ENCODE results near the gene PRSS48. TPM values are rescaled to one million over a fixed set of nuclear protein-coding genes. Genes with fewer than 3 reads are reported as not detected.

The PRSS48 gene
- polyA plus RNA-seq, 1 experiment, result not detected

DNA sequence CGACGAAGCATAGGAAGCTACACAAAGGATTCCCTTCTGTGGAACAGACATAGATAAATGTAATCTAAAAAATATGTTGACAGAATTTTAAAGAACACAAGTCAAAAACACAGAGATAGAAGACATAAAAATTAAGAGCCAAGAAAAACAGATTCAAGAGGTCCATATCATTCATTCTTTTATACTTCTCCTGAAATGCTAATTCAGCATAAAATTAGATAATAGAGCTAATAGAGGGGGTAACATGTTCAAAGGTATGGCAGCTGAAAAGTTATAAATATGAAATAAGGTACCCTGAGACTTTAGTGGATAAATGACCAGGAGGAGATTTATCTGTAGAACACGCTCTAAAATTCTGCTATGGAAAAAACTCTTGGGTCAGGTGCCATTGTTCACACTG is 37.4 kb upstream of the PRSS48 start:
- Histone ChIP-seq H3K9me3 (ENCODE audit: control insufficient read depth, insufficient read depth, low read length) (peaks cover 5% of the 10 kb centered on the region; the same call in 1 of the 2 replicates), H3K27ac (ENCODE audit: low read depth, low read length) (no peak overlapping the region), H3K27me3 (ENCODE audit: control insufficient read depth, insufficient read depth, low read length) (no peaks in the 10 kb centered on the region), H3K4me3 (ENCODE audit: low read depth, low read length) (no peak overlapping the region)
- POLR2A ChIA-PET, result interaction anchor here (0.5 kb wide), 1 partner anchor 9 kb away, joined by 5 read pairs; no protein-coding TSS in a partner anchor
- CTCF ChIA-PET, result interaction anchor here (1.0 kb wide), 1 partner anchor 37 kb away, joined by 4 read pairs; the partner anchor contains the start of gene PRSS48
- TF ChIP-seq, protein P1, sequence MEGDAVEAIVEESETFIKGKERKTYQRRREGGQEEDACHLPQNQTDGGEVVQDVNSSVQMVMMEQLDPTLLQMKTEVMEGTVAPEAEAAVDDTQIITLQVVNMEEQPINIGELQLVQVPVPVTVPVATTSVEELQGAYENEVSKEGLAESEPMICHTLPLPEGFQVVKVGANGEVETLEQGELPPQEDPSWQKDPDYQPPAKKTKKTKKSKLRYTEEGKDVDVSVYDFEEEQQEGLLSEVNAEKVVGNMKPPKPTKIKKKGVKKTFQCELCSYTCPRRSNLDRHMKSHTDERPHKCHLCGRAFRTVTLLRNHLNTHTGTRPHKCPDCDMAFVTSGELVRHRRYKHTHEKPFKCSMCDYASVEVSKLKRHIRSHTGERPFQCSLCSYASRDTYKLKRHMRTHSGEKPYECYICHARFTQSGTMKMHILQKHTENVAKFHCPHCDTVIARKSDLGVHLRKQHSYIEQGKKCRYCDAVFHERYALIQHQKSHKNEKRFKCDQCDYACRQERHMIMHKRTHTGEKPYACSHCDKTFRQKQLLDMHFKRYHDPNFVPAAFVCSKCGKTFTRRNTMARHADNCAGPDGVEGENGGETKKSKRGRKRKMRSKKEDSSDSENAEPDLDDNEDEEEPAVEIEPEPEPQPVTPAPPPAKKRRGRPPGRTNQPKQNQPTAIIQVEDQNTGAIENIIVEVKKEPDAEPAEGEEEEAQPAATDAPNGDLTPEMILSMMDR (IDR thresholded peaks at IDR 0.05; ENCODE audit: low read depth, low read length), result no peak
- DNase-seq (ENCODE audit: low read depth, low spot score), result no peak

DNA sequence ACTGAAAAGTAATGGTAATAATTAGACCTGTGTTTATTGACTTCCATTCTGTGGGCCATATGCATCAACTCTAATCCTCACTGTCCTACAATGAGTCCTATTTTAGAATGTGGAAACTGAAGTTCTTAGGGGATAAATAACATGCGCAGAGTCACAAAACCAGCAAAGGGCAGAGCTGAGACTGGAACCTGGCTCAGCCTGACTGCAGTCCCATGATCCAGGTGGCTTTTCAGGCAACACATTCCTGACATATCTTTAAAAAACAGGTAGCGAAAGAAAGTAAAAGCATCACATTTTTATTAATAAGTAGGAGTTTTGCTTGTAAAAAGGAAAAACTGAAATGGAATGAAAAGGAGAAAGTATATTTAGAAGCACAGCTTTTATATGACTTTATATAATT is 34.7 kb upstream of the PRSS48 start:
- H3K9me3 ChIP-seq (ENCODE audit: control insufficient read depth, insufficient read depth, low read length), result no peaks in the 10 kb centered on the region
- TF ChIP-seq, protein P1 (IDR thresholded peaks at IDR 0.05; ENCODE audit: low read depth, low read length), result no peak
- H3K27me3 ChIP-seq (ENCODE audit: control insufficient read depth, insufficient read depth, low read length), result no peaks in the 10 kb centered on the region
- POLR2A ChIA-PET, result no interaction called here
- CTCF ChIA-PET, result no interaction called here
- H3K27ac ChIP-seq (ENCODE audit: low read depth, low read length), result no peak overlapping the region
- no peak for DNase-seq (ENCODE audit: low read depth, low spot score)
- no peak overlapping the region for H3K4me3 ChIP-seq (ENCODE audit: low read depth, low read length)

DNA sequence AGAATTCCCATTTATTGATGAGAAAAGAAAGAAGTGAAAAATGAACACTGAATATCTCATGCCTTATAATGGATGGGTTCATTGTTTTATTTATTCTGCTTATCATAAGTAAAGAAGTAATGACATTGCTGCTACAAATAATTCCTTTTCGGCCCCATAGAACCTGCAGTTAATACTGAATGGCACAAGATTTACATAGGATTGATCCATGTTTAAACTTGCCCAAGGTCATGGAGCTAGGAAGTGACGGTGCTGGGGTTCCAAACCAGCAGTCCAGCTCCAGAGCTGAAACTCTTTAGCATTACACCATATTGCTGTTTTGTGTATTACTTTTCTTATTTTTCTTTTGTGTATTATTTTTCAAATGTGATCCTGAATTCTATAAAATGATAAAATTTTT is 30.2 kb upstream of the PRSS48 start:
- no peaks in the 10 kb centered on the region for H3K27me3 ChIP-seq (ENCODE audit: control insufficient read depth, insufficient read depth, low read length)
- no peak overlapping the region for H3K4me3 ChIP-seq (ENCODE audit: low read depth, low read length)
- no peak overlapping the region for H3K27ac ChIP-seq (ENCODE audit: low read depth, low read length)
- DNase-seq (ENCODE audit: low read depth, low spot score), result no peak
- H3K9me3 ChIP-seq (ENCODE audit: control insufficient read depth, insufficient read depth, low read length), result no peaks in the 10 kb centered on the region
- CTCF ChIA-PET, result interaction anchor here (1.0 kb wide), 1 partner anchor 129 kb away, joined by 3 read pairs; no protein-coding TSS in a partner anchor
- TF ChIP-seq, protein P1 (IDR thresholded peaks at IDR 0.05; ENCODE audit: low read depth, low read length), result no peak
- POLR2A ChIA-PET, result no interaction called here

DNA sequence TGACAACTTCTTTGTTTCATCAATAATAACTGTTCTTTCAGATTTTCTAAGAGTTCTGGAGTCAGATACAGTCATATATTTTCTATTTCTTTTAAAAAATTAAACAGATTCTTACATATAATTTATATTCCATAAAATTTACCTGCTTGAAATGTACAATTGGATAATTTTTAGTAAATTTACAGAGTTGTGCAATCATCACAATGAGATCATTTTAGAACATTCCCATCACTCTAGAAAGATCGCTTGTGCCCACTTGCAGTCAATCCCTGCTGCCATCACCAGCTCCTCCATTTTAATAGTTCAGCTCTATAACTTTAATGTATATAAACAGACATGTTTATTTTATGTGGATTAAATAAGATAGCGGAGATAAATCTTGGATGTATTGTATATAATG is 29.6 kb upstream of the PRSS48 start:
- DNase-seq (ENCODE audit: low read depth, low spot score), result no peak
- H3K9me3 ChIP-seq (ENCODE audit: control insufficient read depth, insufficient read depth, low read length), result no peaks in the 10 kb centered on the region
- TF ChIP-seq, protein P1 (IDR thresholded peaks at IDR 0.05; ENCODE audit: low read depth, low read length), result no peak
- no peak overlapping the region for H3K4me3 ChIP-seq (ENCODE audit: low read depth, low read length)
- no peak overlapping the region for H3K27ac ChIP-seq (ENCODE audit: low read depth, low read length)
- POLR2A ChIA-PET, result no interaction called here
- no peaks in the 10 kb centered on the region for H3K27me3 ChIP-seq (ENCODE audit: control insufficient read depth, insufficient read depth, low read length)
- CTCF ChIA-PET, result no interaction called here

DNA sequence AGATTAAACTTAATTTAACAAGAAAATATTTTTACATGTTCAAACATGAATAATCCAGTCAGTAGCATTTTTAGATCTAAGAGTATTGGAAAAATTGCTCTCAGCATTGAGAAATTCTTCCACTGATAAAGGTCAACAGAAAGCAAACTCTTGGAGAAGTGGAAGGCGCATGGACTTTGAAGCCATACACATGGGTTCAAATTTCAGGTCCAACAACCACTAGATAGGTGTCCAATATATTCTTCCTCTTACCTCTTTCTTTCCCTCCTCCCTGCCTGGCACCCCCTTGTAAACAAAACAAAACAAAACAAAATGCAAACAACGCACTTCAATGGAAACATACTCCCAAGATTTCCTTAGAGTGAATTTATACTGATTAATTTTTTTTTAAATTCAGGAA is 28.4 kb upstream of the PRSS48 start:
- ChIA-PET CTCF (no interaction called here), POLR2A (no interaction called here)
- no peak for DNase-seq (ENCODE audit: low read depth, low spot score)
- Histone ChIP-seq H3K9me3 (ENCODE audit: control insufficient read depth, insufficient read depth, low read length) (no peaks in the 10 kb centered on the region), H3K27me3 (ENCODE audit: control insufficient read depth, insufficient read depth, low read length) (no peaks in the 10 kb centered on the region), H3K27ac (ENCODE audit: low read depth, low read length) (no peak overlapping the region), H3K4me3 (ENCODE audit: low read depth, low read length) (no peak overlapping the region)
- TF ChIP-seq, protein P1 (IDR thresholded peaks at IDR 0.05; ENCODE audit: low read depth, low read length), result no peak

Measured in AG04450 (cell line).